ENCODE measurements around the gene NIPBL.
"Not testable (repeated sequence)": the region's sequence is repeated elsewhere in the genome, so short reads cannot be mapped to it uniquely, and the experiment has no call there.

NIPBL gene

DNA sequence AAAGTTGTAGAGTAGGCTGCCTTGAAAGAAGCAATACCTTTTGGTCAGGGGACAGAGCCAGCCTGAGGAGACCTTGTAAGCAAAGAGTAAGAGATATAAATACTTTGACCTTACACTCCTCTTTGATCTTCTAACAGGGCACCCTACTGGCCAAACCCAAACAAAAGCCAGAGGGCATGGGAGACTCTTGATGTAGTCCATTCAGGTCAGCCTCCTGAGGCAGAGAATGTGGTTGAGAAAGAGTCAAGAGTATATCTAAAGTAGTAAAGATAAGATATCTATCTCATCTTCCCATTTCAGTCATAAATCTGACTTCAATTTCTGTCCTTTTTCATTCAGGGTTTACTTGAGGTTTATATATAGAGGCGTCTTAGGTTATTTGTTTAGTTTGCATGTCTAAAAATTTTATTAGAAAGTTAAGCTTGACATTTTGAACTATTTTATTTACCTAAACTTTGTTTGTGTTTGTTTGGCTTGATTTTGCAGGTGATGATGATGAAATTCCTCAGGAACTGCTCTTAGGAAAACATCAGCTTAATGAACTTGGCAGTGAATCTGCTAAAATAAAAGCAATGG lies 125.7 kb downstream of the NIPBL start:
- H3K4me3 ChIP-seq (ENCODE audit: low read length), result no peak overlapping the region
- TF ChIP-seq, protein P1, sequence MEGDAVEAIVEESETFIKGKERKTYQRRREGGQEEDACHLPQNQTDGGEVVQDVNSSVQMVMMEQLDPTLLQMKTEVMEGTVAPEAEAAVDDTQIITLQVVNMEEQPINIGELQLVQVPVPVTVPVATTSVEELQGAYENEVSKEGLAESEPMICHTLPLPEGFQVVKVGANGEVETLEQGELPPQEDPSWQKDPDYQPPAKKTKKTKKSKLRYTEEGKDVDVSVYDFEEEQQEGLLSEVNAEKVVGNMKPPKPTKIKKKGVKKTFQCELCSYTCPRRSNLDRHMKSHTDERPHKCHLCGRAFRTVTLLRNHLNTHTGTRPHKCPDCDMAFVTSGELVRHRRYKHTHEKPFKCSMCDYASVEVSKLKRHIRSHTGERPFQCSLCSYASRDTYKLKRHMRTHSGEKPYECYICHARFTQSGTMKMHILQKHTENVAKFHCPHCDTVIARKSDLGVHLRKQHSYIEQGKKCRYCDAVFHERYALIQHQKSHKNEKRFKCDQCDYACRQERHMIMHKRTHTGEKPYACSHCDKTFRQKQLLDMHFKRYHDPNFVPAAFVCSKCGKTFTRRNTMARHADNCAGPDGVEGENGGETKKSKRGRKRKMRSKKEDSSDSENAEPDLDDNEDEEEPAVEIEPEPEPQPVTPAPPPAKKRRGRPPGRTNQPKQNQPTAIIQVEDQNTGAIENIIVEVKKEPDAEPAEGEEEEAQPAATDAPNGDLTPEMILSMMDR (conservative IDR thresholded peaks at IDR 0.05; ENCODE audit: low read depth, low read length), result no peak
- DNase-seq (ENCODE audit: low read depth), result no peak

DNA sequence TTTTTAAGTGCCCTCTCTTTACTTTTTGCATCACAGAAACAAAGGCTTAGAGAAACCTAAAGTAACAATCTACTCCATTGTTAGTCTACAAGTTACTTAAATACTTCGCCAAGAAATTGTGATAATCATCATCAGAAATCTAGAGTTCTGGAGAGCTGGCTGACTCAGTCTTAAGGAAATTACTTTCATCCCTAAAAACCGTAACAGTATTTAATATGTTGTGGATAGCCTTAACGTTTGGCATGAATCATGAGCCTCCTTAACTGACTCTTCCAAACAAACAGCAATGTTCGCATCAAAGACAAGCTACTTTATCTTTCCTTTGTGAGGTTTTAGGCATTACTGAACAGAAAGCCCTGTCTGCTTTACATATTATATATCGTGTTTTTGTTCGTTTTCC lies 128.7 kb downstream of the NIPBL start:
- TF ChIP-seq, protein P1 (conservative IDR thresholded peaks at IDR 0.05; ENCODE audit: low read depth, low read length), result no peak

DNA sequence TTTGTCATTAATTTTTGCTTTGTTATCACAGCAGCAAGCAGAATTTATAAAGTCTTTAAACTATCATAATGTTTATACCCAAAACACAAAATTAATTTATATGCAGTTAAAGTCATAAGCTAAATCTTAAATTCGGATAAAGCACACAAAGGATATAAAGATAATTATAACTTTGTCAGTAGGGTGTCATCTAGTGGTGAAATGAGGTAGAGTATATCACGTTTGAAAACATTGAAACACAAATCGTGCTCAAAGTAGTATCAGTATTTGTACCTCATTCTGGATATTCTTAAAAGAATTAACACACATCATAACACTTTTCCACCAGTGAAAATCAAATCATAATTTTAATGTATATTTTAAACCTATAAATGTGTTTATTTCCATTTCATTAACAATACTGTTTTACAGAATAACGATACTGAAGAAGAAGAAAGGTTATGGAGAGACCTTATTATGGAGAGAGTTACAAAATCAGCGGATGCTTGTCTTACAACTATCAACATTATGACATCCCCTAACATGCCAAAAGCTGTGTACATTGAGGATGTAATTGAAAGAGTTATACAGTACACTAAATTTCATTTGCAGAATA lies 129.5 kb downstream of the NIPBL start:
- H3K4me3 ChIP-seq (ENCODE audit: low read length), result no peak overlapping the region
- DNase-seq (ENCODE audit: low read depth), result no peak
- TF ChIP-seq, protein P1 (conservative IDR thresholded peaks at IDR 0.05; ENCODE audit: low read depth, low read length), result peak; percentile 57

More for the DNA sequence above, 128.7 kb downstream of the NIPBL start:
- peak; percentile 14 for DNase-seq (ENCODE audit: low read depth)
- no peak overlapping the region for H3K4me3 ChIP-seq (ENCODE audit: low read length)

DNA sequence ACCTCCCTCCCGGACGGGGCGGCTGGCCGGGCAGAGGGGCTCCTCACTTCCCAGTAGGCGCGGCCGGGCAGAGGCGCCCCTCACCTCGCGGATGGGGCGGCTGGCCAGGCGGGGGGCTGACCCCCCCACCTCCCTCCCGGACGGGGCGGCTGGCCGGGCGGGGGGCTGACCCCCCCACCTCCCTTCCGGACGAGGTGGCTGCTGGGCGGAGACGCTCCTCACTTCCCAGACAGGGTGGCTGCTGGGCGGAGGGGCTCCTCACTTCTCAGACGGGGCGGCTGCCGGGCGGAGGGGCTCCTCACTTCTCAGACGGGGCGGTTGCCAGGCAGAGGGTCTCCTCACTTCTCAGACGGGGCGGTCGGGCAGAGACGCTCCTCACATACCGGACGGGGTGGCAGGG lies 136.6 kb downstream of the NIPBL start:
- H3K4me3 ChIP-seq (ENCODE audit: low read length); DNase-seq (ENCODE audit: low read depth): not testable (repeated sequence)

DNA sequence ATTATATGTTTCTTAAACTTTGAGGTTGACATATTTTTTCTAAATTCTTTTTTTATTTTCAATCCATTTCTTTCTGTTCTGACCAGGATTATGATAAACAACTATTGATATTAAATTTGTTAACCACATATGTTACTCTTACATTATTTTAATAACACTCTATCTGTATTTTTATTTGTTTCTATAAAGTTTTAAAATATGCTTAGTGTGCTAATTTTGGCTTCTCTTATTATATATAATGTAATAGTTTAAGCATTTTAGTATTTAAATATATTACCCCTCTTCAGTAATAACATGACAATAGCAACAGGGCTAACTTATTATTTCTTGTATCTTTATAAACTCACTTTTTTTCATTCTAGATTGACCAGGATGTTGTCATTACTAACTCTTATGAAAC lies 137.8 kb downstream of the NIPBL start:
- TF ChIP-seq, protein P1 (conservative IDR thresholded peaks at IDR 0.05; ENCODE audit: low read depth, low read length), result no peak
- H3K4me3 ChIP-seq (ENCODE audit: low read length), result no peak overlapping the region
- no peak for DNase-seq (ENCODE audit: low read depth)

DNA sequence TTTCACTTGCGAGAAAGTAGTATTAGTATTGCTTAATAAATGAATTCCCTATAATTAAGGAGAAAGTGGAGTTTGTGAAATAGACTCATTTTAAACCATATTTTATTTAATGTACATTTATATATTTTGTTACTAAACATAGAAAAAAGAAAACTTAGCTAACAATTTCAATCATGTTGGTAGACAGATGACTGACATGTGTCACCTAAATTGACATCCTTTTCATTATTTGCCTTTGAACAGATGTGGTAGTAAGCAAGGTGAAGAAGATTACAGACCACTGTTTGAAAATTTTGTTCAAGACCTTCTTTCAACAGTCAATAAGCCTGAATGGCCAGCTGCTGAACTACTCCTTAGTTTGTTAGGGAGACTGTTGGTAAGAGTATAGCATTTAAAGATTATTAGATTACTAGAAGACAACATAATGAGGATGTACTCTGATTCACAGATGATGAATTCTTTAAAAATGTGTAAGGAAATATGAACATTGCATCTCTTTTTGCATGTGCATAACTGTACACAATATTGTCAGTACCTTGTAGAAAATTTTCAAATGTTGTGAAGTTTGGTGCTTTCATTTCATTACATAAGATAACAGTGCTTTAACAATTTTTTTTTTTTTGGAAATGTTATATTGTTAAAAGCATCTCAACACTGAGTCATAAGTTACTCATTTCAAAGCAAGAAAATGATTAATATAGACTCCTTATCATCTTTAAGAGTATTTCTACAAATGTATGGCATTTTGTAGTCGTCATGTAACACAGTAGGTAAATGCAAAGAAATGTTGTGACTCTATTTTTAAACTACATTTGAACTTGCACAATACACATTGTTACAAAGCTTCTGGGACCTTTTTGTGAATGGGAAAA lies 139.5 kb downstream of the NIPBL start:
- TF ChIP-seq, protein P1 (conservative IDR thresholded peaks at IDR 0.05; ENCODE audit: low read depth, low read length), result no peak
- no peak for DNase-seq (ENCODE audit: low read depth)
- H3K4me3 ChIP-seq (ENCODE audit: low read length), result no peak overlapping the region

DNA sequence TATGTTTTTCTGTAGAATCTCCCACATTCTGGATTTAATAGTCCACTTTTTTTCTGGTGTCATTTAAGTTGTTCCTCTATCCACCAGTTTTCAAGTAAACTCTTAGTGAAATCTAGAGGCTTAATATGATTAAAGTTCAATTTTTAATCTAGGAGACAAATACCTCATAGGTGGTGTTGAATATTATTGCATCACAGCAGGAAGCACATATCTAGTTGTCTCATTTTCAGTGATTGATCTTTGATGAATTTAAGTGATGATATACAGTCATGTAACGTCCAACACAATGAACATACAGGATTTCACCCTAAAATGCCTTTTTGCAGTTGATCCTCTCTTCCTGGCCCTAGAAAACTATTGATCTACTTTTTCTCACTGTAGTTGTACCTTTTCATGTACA lies 152.3 kb downstream of the NIPBL start:
- TF ChIP-seq, protein P1 (conservative IDR thresholded peaks at IDR 0.05; ENCODE audit: low read depth, low read length), result no peak
- no peak overlapping the region for H3K4me3 ChIP-seq (ENCODE audit: low read length)
- DNase-seq (ENCODE audit: low read depth), result no peak
